Neural crest cell (in vitro differentiated cells): Measurements from ENCODE around the gene OR2G2. TPM values are rescaled to one million over a fixed set of nuclear protein-coding genes. Genes with fewer than 3 reads are reported as not detected.

ENCODE experiments used
- DNase-seq: peaks from one replicate; pipeline ENCODE4 v3.0.0; 2021; ENCODE audit warnings: low read depth, mixed read lengths, low spot score
- H3K27ac Mint-ChIP-seq: one replicate; pipeline ENCODE4 v1.8.0; 2021; ENCODE audit warnings: mild to moderate bottlenecking, mixed read lengths; ENCODE audit not compliant: unreplicated experiment
- H3K27me3 Mint-ChIP-seq: 2 replicates; pipeline ENCODE4 v1.8.0; 2021; ENCODE audit warnings: low read depth, mild to moderate bottlenecking, mixed read lengths
- H3K36me3 Mint-ChIP-seq: 2 replicates; pipeline ENCODE4 v1.8.0; 2021; ENCODE audit warnings: low read depth, mild to moderate bottlenecking, mixed read lengths
- H3K4me1 Mint-ChIP-seq: 2 replicates; pipeline ENCODE4 v1.8.0; 2021; ENCODE audit warnings: mixed read lengths
- H3K4me3 Mint-ChIP-seq: one replicate; pipeline ENCODE4 v1.8.0; 2021; ENCODE audit warnings: mild to moderate bottlenecking, mixed read lengths
- H3K9me3 Mint-ChIP-seq: 2 replicates; pipeline ENCODE4 v1.8.0; 2021; ENCODE audit warnings: mixed read lengths
- total RNA-seq: library from RNA; stranded (reverse); gene quantifications from 2 replicates; pipeline ENCODE4 v1.2.1, GENCODE V29; 2021
- TF ChIP-seq, protein P1 (sequence below): fragments of 200-600 bp; sonication (generic); conservative IDR thresholded peaks from 2 replicates; pipeline ENCODE4 v1.5.0; 2021; ENCODE audit warnings: antibody characterized with exemption, mild to moderate bottlenecking

The OR2G2 gene
- total RNA-seq, 1 donor from 2014 or later: not detected

DNA sequence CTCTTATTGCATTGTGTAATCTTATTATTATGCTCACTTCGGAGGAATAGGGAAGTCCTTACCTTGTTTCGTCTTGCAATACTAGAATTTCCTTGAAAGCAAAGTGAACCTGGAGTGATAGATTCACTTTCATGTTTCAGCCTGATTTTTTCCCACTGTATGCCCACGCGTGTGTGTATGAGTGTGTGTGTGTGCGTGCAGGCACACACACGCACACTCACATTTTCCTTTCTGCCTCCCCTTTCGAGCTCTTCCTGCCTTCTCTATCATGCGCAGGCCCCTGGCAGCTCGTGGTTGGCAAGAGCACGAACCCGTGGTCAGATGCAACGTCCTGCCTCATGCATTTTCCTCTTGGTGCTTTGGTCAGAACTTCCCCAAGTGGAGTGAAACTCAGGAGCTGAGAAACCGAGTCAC is 39.4 kb upstream of the OR2G2 start, which contains the start of gene GCSAML:
Gene GCSAML (plus strand): TSS at position 366 of the 414 bp plus-strand sequence. CDS start 58 bp downstream, outside the sequence.
- no peak for DNase-seq
- no peaks in the 10 kb centered on the region for H3K4me1 Mint-ChIP-seq
- H3K27ac Mint-ChIP-seq: no peak within 1 kb of the TSS
- no peaks in the 10 kb centered on the region for H3K36me3 Mint-ChIP-seq
- TF ChIP-seq, protein P1, sequence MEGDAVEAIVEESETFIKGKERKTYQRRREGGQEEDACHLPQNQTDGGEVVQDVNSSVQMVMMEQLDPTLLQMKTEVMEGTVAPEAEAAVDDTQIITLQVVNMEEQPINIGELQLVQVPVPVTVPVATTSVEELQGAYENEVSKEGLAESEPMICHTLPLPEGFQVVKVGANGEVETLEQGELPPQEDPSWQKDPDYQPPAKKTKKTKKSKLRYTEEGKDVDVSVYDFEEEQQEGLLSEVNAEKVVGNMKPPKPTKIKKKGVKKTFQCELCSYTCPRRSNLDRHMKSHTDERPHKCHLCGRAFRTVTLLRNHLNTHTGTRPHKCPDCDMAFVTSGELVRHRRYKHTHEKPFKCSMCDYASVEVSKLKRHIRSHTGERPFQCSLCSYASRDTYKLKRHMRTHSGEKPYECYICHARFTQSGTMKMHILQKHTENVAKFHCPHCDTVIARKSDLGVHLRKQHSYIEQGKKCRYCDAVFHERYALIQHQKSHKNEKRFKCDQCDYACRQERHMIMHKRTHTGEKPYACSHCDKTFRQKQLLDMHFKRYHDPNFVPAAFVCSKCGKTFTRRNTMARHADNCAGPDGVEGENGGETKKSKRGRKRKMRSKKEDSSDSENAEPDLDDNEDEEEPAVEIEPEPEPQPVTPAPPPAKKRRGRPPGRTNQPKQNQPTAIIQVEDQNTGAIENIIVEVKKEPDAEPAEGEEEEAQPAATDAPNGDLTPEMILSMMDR: no peak
- H3K9me3 Mint-ChIP-seq: peaks cover 4% of the 10 kb centered on the region
- H3K4me3 Mint-ChIP-seq: no peak within 1 kb of the TSS
- no peaks in the 10 kb centered on the region for H3K27me3 Mint-ChIP-seq

DNA sequence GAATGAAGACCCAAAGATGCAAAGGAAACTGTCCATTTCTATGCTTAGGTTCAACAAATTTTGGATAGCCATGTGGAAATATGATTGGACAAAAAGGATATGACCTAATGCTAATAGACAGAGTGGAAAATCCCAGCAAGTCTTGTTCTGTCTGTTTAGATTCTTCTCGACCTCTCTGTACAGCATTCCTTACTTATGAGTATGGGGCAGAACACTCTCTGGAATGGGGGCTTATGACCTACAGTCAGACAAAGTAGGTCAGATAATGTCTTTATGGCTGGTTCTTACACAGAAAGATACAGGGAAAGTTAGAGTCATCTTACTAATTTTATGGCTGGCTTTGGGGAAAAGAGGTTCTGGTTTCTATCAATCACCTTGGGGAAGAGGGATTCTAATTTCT is 36.4 kb upstream of the OR2G2 start:
- Mint-ChIP-seq H3K27ac (no peak overlapping the region), H3K4me3 (no peak overlapping the region)
- TF ChIP-seq, protein P1: no peak

DNA sequence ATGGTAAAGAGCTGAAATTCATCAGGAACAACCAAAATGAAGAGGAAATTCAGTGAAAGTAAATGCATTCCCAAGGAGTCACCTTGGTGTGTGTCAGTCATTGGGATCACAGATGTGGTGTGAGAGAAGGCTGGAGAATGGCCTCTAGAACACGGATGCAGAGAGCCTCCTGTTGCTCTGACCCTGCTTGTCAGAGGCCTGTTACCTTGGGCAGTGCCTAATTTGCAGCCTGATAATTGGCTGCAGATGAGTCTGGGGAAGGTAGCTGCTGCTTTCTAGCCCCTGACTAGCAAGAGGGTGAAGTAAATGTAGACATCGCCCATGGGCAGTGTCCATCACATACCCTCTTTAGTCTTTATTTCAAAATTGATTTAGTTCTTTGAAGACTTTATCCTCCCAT is 35.9 kb upstream of the OR2G2 start:
- DNase-seq: no peak
- H3K36me3 Mint-ChIP-seq: no peaks in the 10 kb centered on the region

More for the DNA sequence above, 36.4 kb upstream of the OR2G2 start:
- H3K4me1 Mint-ChIP-seq: no peaks in the 10 kb centered on the region
- H3K36me3 Mint-ChIP-seq: no peaks in the 10 kb centered on the region
- H3K9me3 Mint-ChIP-seq: peaks cover 4% of the 10 kb centered on the region
- DNase-seq: no peak
- no peaks in the 10 kb centered on the region for H3K27me3 Mint-ChIP-seq

DNA sequence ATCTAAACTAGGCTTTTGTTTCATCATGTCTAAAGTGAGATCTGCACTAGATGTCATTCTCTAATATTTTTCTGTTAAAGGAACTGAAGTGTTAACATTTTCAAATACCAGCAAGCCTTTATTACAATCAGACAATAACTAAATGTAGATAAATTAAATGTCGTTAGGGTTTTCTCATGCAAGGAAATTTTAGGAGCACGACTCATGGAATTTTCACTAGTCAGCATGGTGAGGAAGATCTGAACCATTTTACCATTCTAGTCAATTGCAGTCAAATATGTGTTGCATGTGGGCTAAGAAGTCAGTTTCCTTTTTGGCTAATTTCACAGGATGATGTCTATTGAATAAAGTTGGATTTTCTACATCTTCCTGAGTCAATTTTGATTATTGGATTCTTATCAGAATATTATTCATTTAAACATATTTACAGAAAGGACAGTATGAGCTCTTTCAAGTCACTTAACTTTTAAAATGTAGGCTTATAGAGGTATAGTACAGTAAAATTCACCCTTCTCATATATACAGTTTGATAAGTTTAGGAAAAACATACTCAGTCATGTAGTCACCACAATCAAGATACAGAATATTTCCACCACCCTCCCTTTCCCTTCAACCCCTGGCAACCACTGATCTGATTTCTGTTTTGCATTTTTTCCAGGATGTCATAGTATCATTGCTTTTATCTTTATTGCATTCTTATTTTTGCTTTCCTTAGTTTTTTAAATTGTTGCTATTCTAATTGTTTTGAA is 30.1 kb upstream of the OR2G2 start:
- Mint-ChIP-seq H3K4me1 (no peaks in the 10 kb centered on the region), H3K36me3 (no peaks in the 10 kb centered on the region), H3K27me3 (no peaks in the 10 kb centered on the region), H3K27ac (no peak overlapping the region), H3K9me3 (no peaks in the 10 kb centered on the region), H3K4me3 (no peak overlapping the region)
- TF ChIP-seq, protein P1: no peak
- no peak for DNase-seq

More for the DNA sequence above, 35.9 kb upstream of the OR2G2 start:
- Mint-ChIP-seq H3K4me1 (no peaks in the 10 kb centered on the region), H3K9me3 (peaks cover 4% of the 10 kb centered on the region), H3K27me3 (no peaks in the 10 kb centered on the region), H3K4me3 (no peak overlapping the region), H3K27ac (no peak overlapping the region)
- TF ChIP-seq, protein P1: no peak

DNA sequence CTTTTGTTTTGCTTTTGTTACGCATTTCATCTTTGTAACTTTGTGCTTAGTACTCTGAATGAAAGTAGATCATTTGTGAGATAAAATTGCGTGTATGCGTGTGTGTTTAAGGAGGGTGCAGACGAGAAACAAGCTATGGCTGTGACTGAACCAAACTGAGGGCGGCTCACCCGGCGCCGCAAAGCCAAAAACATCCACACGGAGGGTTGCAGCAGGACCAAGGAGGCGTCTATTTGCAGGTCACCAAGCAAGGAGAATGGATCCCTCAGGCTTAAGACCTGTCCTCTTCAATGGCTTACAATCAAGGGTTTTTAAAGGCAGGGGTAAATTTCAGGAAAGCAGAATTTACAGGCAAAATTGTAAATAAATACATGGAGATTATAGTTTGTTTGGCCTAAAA is 26.4 kb upstream of the OR2G2 start:
- Mint-ChIP-seq H3K9me3 (no peaks in the 10 kb centered on the region), H3K4me3 (no peak overlapping the region), H3K27me3 (no peaks in the 10 kb centered on the region), H3K4me1 (no peaks in the 10 kb centered on the region), H3K27ac (no peak overlapping the region), H3K36me3 (no peaks in the 10 kb centered on the region)
- TF ChIP-seq, protein P1: no peak
- DNase-seq: no peak
